Vagina (tissue), 2 donors: Measurements from ENCODE around the gene SLC24A3.

Source experiments
- POLR2A ChIP-seq, 2 donors: fragments of 450-650 bp; IDR thresholded peaks; one replicate each; pipeline ENCODE4 v1.6.1; 2017; ENCODE audit warnings: antibody characterized with exemption in 2 of 2, mild to moderate bottlenecking in 2 of 2, moderate library complexity in 2 of 2
- POLR2AphosphoS5 ChIP-seq, 2 donors: sonication (generic); formaldehyde crosslinking; IDR thresholded peaks; one replicate each; pipeline ENCODE4 v1.9.0; 2017; ENCODE audit warnings: antibody characterized with exemption in 2 of 2, mild to moderate bottlenecking in 2 of 2, low read depth in 1 of 2; ENCODE audit not compliant: insufficient read depth in 1 of 2
- TF ChIP-seq, protein P1 (sequence below), 3 experiments: fragments of 450-650 bp in 2 of 3; fragments of 200-600 bp in 1 of 3; sonication (generic) in 1 of 3; IDR thresholded peaks; one replicate each; pipeline ENCODE4 v1.5.1; 2017 to 2019; ENCODE audit warnings: antibody characterized with exemption in 3 of 3, mild to moderate bottlenecking in 2 of 3, moderate library complexity in 2 of 3

- TF ChIP-seq, protein P1, sequence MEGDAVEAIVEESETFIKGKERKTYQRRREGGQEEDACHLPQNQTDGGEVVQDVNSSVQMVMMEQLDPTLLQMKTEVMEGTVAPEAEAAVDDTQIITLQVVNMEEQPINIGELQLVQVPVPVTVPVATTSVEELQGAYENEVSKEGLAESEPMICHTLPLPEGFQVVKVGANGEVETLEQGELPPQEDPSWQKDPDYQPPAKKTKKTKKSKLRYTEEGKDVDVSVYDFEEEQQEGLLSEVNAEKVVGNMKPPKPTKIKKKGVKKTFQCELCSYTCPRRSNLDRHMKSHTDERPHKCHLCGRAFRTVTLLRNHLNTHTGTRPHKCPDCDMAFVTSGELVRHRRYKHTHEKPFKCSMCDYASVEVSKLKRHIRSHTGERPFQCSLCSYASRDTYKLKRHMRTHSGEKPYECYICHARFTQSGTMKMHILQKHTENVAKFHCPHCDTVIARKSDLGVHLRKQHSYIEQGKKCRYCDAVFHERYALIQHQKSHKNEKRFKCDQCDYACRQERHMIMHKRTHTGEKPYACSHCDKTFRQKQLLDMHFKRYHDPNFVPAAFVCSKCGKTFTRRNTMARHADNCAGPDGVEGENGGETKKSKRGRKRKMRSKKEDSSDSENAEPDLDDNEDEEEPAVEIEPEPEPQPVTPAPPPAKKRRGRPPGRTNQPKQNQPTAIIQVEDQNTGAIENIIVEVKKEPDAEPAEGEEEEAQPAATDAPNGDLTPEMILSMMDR (IDR thresholded peaks at IDR 0.05) = no peak
- no peak for TF ChIP-seq POLR2A (IDR thresholded peaks at IDR 0.05)
- TF ChIP-seq POLR2AphosphoS5 (IDR thresholded peaks at IDR 0.05; ENCODE audit: insufficient read depth in 1 of 2, low read depth in 1 of 2) = no peak
Observed at GRCh38 chr20:19691125-19691524, 478.7 kb downstream of the SLC24A3 start.
